HG03558 (cell line): ENCODE measurements around the gene SHISA8.

Experiments
- ATAC-seq: cut with Tn5 transposase; IDR thresholded peaks from one replicate; pipeline ENCODE4 v1.9.1; 2021; ENCODE audit warnings: moderate number of reproducible peaks; ENCODE audit not compliant: unreplicated experiment; ENCODE audit errors: extremely low read depth

The SHISA8 gene

DNA sequence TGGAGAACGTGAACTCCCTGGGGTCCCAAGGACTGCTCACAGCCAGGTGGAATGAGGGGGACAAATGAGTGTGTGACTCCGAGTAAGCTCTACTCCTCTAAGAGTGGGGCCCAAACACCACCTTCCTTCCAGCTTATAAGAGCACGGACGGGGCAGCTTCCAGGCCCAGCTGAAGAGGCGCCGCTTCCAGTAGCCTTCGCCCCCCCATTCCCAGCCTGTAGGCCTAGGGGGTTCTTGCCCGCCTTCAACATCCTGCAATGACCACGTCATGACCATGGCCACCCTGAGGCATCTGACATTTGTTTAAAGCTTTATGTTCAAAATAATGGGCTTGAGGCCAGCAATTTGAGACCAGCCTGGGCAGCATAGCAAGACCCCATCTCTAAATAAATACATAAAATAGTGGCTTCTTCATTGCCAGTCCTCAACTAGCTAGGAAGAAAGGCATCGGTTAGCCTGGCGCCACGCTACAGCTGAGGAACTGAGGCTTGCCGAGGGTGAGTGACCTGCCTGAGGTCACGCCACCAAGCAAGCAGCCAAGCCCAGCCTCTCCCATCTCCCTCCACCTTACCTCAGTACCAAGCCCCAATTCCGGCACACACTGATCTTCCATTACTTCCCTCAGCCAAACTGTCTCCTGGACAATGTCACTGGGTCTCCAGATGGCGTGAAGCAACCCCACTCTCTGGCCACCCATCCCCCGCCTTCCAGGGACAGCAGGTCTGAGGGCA is 19.6 kb upstream of the SHISA8 start:
- no peak for ATAC-seq

DNA sequence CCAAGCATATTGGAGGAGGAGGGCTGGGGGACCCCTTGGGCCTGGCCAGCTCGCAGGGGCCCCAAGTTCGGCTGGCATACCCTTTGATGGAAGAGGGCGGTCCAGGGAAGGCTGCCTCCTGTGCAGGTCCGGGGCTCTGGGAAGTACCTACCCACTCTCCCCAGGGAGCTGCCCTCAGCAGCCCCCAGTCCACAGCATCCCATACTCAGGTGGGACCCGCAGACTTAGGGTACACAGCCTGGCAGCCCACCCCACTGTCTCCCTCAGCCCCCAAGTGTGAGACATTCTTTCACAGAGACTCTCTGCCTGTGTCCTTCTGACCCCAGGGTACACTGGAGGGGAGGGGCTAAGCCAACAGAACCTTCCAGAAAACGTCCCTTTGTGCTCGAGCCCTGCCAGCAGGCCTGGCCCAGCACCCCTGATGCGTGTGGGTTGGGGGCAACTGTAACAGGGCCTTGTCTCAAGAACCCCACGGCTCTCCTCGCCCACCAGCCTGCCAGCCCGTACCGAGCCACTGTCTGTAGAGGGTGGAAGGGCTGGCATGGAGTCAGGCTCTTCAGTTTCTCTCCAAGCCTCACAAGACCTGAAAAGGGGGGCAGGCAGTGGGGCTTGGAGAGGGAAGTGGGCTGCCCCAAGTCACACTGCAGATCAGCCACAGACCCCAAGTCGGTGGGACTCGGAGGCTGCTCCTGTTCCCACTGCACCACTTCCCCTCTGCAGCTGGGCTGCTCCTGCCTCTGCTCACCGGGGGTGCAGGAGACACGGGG is 18.7 kb upstream of the SHISA8 start:
- ATAC-seq: no peak

DNA sequence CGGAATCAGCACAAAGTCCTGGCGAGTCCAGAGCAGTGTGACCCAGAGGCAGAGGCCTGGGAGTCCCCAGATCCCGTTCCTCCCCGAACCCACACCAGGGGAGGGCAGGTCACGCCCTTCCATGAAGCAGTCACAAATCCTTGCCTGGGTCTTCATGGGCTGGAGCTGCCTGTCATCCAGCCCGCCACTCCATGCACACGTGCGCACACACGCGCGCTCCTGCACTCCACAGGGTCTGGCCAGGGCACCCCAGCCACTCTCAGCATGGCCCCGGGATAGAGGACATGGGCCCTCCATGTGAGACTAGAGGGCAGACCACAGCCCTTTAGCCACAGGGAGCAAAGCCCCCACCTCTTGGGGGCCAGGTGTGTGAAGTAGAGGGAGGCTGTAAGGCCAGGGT is 17.5 kb upstream of the SHISA8 start:
- no peak for ATAC-seq

DNA sequence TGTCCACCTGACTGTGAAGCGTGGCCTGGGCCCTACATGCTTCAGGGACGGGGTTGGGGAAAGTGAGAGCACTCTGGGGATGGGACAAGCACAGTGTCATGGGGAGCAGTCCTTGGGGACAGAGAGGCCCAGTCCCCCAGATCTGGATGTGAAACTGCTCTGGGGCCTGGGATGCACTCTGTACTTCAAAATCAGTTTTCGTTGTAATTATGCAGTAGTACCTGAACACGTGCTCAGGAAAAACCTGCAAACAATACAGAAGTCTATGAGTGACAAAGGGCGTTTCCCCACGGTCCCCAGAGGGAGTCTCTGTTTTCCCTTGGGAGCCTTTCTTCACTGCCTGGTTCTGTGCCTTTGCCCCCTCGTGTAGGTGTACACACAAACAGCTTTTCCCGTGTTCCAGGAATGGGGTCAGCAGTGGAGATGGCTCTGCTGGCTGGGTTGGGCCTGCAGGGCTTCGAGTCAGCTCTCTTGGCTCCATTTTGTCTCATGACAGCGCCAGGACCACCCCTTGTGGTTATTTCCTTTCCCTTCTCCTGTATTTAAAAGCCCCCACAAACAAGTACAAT is 16.9 kb upstream of the SHISA8 start:
- no peak for ATAC-seq

DNA sequence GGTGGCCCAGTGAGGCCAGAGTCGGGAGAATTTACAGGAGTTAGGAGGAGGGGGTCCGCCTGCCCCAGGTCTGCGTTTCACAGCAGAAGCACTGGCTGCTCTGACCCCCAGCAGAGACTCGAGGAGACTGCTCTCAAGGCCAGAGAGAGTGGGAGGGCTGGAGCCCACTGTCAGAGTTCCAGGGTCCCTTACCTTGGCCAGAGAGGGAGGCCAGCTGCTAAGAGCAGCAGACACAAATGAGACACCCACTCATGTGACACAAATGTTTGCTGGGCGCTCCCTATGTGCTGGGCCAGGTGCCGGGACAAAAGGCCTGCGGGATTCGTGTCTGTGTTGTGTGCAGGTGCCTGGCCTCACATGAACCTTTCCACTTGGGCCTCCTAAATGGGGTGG is 14.5 kb upstream of the SHISA8 start:
- ATAC-seq: no peak

DNA sequence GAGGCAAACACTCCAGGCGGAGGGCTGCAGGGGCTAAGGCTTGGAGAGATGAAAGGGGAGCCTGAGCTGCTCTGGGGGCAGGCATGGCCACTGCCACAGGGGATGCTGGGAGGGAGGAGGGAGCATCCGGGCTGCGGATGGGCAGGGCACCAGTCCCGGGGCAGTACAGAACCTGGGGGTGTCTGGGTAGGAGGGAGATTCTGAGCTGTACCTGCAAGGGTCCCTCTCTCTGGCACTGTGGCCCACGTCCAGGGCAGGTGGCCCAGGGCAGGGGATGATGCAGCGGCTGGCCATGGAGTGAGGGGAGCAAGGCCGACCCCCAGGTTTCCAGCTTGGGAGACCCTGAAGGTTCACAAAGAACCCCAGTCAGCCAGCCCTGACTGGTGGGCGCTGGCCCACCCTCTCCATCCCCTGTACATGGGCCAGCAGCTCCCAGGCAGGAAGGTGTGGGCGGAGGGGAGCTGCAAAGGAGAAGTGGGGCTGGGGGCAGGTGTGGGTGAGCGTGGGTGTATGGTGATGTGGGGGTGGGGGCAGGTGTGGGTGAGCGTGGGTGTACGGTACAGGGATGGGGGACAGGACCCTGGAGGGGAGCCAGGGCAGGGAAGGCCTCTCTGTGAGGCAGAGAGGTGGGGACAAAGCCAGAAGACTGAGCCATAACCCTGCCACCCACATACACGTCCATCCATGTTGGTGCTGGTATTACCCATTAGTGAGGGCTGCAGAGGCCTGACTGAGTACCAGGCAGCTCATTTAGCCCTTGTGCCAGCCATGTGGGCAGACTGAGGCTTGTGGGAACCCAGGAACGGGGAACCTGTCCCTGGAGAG is 13.9 kb upstream of the SHISA8 start:
- no peak for ATAC-seq

DNA sequence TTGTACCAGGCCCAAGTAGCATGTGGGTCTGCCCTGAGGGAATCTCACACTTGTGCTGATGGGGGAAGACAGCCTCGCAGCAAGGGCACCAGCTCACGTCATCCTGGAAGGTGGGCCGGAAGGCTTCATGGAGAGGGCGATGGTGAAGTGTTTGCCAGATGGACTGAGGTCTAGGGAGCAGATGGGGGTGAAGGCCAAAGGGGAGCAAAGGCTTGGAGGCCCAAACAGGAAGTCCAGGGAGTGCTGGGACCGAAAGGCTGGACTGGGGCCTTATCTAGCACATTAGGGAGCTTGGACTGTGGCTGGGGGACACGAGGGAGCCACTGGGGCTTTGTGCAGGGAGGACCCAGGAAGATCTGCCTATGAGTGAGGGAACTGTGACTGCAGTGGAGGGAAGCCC is 12.9 kb upstream of the SHISA8 start:
- ATAC-seq: no peak

DNA sequence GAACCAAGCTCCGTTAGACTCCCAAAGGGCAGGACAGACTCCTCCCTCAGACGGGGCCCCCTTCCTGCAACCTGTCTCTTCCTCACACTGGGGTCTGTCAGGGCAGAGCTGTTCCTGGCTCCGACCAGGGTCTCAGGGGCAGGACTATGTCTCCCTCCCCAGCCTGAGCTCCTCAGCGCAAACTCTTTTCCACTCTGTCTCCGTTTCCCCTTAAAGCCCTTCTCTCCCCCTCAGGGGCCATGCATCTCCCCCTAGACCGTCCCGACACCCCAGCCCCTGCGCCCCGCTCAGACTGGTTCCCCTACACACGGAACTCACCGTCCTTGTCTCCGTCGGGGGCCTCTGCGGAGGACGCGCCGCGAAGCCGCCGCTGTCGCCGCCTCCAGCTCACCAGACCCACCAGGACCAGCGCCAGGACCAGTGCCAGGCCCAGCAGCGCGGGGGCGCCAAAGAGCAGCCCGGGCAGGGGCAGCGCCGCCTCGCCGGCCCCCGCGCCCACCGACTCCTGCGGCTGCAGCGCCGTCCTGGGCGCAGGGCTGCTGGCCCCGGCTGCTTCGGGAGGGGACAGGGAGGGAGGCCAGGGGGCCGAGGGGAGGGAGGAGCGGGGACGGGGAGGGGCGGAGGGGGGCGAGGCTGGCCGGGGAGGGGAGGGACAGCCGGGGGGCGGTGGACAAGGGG is 11.0 kb upstream of the SHISA8 start:
- no peak for ATAC-seq

DNA sequence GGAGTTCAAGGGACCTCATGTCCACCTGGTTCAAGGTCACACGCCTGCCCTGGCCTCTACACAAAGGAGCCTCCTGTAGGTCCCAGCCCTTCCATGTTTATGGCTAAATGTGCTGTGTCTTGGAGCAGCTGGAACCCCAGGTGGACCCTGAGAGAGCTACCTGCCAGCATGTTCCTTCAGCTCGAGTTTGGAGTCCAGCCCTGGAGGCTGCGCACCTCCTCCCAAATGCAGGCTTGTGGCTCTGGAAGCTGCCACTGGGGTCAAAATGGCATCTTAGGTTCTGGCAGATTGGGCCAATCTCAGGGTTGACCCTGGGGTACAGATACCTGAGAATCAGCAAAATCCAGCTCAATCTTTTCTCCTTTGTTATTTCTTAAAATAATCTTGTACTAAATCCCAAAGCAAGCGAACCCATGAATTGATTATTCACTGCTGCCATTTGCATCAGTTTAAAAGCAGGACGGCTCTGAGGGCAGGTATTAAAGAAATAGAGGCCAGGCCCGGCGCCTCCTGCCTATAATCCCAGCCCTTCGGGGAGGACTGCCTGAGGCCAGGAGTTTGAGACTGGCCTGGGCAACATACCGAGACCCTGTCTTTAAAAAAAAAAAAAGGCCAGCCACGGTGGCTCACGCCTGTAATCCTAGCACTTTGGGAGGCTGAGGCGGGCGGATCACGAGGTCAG is 8.9 kb upstream of the SHISA8 start:
- no peak for ATAC-seq

DNA sequence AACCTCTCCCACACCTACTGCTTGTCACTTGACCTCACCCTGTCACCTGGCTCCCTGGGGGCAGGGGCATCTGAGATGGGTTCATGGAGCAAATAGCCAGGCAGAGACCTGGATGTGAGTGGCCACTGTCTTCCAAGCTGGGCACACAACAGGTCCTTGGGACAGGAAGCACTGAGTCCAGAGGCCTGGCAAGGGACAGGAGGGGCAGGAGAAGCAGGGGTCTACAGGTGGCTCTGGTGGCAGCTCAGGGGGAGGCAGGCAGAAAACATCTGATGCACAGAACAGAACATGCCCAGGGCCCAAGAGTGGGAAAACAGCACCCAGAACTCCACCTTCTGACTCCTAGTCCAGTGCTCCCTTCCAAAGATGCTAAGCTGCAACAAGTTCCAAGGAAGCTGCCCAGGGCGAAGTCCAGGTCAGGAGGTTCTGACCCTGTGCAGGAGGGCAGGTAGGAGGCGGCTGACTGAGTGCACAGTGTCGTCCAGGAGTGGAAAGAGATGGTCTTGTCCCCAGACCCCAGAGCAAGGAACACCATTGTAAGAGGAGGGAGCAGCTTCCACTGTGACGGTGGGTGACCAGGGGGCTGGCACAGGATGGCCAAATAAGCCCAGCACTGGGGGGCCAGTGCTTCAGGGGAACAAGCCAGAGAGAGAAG is 8.2 kb upstream of the SHISA8 start:
- no peak for ATAC-seq

DNA sequence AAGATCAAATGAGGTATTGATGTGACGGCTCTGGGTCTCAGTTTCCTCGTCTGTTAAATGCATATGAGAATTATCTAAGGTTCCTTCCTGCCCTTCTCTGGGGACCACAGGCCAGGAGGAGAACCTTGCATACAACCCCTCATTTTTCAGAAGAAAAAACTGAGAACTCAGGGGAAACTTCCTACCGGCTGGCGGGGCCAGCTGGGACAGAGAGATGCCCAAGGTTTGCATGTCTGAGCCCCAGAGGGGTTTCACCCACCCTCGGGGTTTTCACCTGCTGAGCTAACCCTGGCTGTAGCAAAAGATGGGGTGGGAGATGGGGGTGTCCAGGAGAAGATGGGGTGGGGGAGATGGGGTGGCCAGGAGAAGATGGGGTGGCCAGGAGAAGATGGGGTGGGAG is 7.5 kb upstream of the SHISA8 start:
- no peak for ATAC-seq

DNA sequence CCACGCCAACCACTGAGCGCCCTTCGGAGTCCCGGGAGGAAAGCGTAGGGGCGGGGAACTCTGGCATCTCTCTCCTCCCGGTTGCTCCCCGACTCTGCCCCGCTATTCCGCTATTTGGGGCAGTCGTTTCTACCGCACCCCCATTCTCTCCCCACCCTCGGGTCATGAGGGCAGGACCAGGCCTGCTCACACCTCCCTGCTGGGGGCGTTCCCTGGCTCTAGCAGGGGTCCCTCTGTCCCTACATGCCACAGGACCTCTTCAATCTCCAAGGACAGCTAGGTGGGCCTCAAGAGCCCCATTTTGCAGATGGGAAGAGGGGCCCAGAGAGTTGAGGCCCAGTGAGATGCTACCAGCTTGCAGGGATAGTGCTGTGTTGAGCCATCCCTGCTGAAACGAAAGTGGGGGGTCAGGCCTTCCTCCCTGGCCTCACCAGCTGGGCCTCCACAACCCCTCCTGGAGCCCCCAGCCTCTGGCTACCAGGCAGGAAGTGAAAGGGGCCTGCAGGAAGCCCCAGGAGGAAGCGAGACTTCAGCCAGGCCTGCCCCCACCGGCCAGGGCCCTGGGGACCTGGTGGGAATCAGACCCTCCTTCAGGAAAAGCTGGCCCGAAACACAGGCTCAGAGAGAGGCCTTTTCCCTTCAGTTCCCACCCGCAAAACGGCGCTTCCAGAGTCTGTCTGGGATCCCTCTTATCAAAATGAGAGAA is 5.5 kb upstream of the SHISA8 start:
- no peak for ATAC-seq

DNA sequence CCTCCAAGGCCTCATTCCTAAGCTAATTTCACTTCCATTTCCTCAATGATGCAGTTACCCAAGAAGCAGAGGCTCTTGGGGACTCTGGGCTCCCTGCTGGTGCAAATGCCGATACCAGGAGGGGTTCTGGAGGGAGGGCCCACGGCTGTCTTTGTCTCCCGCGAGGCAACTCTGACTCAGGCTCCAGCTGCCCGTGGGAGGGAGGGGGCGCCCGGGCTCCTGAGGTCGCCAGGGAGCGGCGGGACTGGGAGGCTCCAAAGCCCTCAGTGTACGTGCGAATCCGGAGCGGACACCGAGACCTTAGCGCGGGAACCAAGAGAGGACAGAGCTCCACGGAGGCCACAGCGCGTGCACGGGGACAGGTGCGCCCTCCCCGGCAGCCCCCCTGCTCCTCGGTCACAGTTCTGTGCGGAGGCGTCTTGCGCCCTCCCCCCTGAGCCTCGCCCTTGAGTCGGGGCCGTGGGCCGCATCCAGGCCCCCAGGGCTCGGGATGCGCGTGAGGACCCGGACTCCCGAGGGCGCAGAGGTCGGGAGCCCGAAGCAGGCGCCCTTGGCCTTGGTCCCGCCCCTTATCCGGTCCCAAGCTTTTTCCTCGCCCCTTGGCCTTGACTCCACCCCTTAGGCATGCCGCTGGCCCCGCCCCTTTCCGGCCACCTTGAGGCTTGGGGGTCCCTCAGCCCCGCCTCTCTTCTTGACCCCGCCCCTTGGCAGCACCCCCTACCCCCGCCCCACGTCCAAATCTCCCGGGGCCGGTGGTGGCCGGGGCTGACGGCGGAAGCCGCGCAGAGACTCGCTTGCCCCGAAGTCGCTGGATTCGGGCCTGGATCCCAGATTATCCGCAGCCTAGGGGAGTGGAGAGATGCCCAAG is 4.7 kb upstream of the SHISA8 start:
- no peak for ATAC-seq

DNA sequence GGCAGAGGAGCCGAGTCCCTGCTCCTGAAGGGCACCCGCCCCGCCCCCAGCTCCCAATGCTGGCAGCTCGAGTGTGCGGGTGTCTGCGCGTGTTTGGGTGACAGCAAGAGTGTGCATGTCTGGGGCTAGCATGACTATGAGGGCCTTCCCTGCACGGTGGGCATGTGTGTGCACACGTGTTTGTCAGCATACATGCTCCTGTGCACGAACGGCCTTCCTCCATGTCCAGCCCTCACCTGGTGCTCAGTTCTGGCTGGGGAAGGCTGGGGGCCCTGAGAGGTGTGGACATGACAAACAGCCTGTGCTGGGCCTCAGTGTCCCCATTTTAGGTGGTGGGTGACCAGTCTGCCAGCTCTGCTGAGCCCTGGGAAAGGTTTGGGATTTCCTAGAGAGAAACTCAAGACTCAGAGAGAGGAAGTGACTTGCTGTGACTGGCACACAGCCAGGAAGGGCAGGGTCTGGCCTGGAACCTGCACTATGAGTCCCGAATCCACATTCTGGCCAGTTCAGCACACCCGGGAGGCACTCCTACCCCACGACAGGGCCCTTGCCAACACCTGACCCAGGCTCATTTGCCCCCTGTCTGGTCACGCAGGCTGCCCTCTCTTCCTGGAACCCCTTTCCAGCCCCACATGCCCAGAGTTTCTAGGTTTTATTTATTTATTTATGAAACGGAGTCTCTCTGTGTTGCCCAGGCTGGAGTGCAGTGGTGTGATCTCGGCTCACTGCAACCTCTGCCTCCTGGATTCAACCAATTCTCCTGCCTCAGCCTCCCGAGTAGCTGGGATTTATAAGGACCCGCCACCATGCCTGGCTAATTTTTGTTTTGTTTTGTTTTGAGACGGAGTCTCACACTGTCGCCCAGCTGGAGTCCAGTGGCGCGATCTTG is 3.3 kb upstream of the SHISA8 start:
- ATAC-seq: no peak

DNA sequence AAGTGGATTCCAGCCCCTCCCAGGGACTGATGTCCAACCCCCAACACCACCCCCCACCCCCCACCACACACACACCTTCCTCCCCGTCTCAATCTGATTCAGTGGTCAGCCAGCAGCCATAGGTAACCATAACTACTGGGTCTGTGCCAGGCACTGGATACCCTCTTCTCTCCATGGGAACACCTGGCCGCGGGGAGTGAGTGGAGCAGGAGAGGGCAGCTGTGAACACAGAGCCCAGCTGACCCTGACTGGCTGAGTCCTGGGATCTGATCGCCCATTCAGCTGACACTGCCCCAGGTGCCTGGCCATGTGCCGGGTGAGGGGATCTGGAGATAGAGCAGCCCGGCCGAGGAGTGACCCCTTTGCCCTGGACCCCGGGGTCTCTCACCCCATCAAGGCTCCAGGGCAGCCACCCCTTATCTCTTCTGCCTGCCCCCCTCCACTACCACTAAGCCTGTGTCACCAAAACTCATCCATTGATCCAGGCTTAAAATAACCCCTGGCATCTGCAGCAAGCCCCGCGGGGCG is 2.6 kb upstream of the SHISA8 start:
- no peak for ATAC-seq

DNA sequence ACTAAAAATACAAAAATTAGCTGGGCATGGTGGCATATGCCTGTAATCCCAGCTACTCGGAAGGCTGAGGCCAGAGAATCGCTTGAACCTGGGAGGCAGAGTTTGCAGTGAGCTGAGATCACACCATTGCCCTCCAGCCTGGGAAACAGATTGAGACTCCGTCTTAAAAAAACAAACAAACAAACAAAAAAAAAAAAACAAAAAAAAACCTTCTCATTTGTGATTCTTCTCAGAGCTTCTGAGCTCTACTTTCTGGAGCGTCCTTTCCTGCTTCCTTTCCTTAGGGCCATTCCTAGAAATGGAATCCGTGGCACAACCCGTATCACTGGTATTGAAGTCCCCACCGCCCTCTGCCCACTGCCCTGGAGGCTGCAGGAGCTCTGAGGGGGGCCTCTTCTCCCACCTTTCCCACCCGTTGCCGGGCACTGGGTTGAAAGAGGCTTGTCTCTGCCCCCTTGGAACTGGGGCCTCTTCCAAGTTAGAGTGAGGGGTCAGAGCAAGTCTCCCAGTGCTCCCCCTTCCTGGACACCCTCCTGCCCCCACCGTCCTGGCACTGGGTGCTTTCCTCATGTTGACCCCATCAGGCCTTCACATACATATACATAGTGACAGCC is 2.0 kb upstream of the SHISA8 start:
- ATAC-seq: no peak
